T-helper 2 cell treated with Interferon-gamma antibody and Interleukin-4, amounts not matched to agents 100 ng/mL and 5 ng/mL, for 36 hours (primary cell): ENCODE data around the gene ADCK1. TPM values are rescaled to one million over a fixed set of nuclear protein-coding genes. Genes with fewer than 3 reads are reported as not detected.
"Not testable (repeated sequence)": the region's sequence is repeated elsewhere in the genome, so short reads cannot be mapped to it uniquely, and the experiment has no call there.

Source experiments
- intact Hi-C: fragments of 100-400 bp; cut with micrococcal nuclease; formaldehyde crosslinking; loops from one replicate; pipeline ENCODE4 v1.15.1; 2023
- total RNA-seq: library from RNA; stranded (reverse); gene quantifications from 2 replicates; pipeline ENCODE4 v1.2.3, GENCODE V29; 2022

Gene ADCK1, protein sequence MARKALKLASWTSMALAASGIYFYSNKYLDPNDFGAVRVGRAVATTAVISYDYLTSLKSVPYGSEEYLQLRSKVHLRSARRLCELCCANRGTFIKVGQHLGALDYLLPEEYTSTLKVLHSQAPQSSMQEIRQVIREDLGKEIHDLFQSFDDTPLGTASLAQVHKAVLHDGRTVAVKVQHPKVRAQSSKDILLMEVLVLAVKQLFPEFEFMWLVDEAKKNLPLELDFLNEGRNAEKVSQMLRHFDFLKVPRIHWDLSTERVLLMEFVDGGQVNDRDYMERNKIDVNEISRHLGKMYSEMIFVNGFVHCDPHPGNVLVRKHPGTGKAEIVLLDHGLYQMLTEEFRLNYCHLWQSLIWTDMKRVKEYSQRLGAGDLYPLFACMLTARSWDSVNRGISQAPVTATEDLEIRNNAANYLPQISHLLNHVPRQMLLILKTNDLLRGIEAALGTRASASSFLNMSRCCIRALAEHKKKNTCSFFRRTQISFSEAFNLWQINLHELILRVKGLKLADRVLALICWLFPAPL
- 3.7 and 4.5 TPM in 2 replicates for total RNA-seq

DNA sequence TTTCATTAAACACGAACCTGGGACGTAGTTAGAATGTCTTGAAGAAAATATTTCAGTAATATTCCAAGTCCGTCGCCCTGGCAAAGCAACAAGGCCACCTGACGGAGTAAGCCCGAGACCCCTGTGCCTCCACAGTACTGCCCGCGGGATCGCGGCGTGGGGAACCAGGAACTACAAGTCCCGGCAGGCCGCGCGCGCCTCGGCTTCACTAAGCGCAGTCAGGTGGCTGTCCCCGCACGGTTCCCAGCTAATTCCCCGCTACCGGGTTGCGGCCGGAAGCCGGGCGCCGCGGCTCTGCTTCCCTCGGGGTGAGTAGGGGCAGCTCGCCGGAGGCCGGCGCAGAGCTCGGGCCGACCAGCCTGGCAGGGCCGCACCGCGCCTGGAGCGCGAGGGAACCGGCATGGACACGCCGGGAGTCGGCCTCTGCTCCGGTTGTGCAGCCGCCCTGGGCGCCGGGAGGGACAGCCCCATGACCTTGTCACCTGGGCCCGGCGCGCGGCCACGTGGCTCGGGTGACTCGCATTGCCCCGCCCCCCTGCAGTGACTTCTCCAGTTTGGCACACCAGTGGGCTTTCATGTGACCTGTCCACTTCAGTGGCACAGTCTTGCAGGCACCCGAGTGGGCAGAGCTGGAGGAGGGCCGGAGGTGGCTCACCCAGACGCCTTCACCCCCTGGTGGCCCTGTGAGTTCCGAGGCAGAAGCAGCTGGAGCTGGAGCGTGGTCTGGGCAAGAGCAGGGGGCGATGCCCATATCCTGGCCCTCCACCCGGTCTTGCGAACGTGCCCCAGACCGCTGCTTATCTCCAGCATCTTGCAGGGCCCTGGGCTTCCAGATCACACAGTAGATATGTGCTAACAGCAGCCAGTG, at the start of gene ADCK1:
Gene ADCK1, plus strand, starts transcription at position 247 of the 868 bp plus-strand sequence. CDS start 18,870 bp downstream, outside the sequence.
- intact Hi-C loops: loop anchor here (1.0 to 10.0 kb wide), 5 partner anchors 39 to 475 kb away; partner anchors contain the start of genes AHSA1, ALKBH1, GSTZ1 and POMT2

DNA sequence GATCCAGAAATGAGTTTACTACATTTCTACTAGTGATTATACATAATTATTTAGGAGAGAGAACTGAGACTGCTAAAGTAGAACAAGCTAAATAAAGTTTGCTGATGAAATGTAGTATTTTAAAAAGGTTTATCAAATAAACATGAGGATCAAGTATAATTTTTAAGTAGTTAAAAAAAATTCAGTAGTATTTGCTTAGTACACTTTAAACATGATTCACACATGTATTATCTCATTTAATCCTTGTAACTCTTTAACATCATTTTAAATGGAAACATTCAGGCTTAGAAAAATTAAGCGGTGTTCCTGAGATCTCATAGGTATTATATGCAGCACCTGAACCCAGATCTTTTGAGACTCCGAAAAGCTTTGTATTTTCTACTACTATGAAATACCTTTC, 47.6 kb upstream of the ADCK1 start:
- intact Hi-C loops: no loop called here

DNA sequence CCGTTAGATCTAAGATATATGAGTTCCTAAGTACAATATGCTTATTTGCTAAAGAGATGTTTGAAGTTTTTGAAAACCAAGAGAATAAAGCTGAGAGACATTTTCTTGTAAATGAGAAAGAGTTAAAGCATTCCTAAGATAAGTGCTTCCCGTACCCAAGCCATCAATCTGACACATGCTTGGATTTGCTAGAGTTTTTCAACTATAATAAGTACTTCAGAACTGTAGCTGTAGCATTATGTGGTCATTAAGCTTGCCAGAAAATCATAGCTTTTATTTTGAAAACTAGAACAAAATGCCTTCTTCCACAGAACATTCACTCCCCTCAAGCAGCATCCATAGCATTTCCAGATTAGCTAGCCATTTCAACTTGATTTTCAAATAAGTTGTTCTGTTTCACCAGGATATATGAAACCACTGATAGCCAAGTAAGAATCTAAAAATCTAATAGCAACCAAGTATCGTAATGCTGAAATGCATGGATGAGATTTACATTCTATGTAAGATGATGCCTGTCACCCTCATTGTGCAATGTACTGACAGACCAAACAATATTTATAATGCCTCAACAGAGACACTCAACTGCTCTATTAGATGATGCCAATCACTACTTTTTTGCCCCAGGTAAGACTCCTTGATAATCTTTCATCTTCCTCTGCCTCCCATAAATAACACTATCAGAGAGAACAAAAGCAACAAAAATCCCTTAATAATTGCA, 47.0 kb upstream of the ADCK1 start:
- intact Hi-C loops: no loop called here

DNA sequence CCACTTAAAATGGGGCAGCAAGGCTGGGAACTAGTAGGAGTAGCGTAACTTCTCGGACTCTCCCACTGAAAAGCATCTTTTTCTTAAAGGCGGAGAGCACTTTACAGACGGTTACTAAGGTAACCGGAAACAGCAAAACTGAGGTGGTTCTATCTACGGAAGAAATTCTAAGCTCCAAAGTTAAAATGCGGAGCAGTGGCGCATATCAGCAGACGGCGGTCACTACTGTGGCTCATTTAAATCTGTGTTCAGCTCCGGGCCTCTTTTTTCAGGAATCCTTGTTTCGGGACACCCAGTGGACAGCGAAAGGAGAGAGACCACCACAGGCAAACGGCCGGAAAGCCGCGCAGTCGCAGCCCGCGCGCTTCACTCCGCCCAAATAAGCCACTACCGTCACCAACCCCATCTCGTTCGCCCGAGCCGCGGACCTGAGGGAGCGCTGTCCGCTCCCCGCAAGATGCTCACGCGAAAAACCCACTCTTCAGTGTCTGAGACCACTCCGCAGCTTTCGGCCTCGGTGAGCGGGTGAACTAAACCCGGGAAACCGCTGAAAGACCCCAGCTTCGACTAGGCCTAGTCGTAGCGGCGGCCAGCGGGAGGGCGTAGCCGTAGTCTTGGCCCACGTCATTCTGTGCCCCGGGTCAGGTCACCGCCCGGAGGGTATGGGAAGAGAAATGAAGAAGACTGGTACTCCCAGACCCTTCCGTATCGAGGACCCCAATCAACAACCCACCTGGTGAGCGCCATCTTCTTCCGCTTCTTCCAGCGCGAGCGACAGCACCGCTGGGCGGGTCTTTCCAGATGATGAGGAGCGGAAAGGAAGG, 39.3 kb upstream of the ADCK1 start, which contains the start of gene SNW1:
Gene SNW1, minus strand, starts transcription at position 776 of the 824 bp plus-strand sequence. Its CDS starts 29 bp downstream, at position 747.
- intact Hi-C loops: loop anchor here (1.0 to 5.0 kb wide), 8 partner anchors 40 to 1608 kb away; partner anchors contain the start of genes ADCK1, ALKBH1, GPATCH2L and GSTZ1

DNA sequence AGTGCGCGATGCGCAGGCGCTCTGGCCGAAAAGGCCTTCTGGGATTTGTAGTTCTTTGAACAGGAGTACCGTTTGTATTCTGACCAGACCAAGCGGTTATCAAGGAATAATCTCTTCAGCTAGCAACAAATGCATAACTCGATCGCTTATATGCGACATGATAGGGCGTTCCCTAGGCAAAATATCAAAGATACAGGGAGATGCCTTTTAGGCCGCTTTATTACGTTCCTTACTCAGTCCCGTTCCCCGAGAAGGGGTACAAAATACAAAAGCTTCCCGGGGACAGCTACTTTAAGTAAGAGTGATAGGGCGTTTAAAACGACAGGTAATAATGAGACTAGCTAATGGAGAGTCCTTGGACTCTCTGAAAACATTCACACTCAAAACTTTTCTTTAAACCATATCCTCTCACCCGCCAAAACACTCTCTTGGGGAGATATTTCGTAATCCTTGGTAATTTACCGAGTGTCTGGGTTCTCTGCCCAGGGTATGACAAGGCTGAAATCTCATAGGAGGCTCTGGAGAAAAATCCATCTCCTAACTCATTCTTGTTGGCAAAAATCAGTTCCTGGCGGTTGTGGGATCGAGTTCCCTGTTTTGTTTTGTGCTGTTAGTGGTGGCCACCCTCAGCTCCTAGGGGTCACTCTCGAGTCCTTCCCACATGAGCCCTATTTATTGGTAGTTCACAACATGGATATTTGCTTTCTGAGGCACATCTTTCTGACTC, 38.5 kb upstream of the ADCK1 start:
- intact Hi-C loops: loop anchor here (1.0 to 5.0 kb wide), 8 partner anchors 39 to 1609 kb away; partner anchors contain the start of genes ADCK1, ALKBH1, GPATCH2L and GSTZ1

DNA sequence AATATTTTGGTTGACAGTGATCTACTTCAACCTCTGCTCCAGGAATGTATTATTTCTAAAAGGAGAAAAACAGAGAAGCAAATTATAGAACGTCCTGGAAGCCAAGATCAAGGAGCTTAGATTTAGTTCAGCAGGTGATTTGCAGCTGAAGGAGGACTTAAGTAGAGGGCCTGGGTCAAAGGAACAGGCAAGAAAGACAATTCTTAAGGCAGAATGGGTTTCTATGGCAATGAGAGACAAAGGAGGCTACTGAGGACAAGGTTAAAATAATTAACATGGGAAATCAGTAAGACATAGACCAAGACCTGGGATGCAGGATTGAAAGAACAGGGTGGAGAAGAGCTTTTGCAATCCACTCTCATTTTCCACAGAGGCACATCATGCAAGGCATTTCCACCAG, 36.6 kb upstream of the ADCK1 start:
- intact Hi-C loops: loop anchor here (5.0 kb wide), 1 partner anchor 1611 kb away; the partner anchor contains the start of gene GPATCH2L

DNA sequence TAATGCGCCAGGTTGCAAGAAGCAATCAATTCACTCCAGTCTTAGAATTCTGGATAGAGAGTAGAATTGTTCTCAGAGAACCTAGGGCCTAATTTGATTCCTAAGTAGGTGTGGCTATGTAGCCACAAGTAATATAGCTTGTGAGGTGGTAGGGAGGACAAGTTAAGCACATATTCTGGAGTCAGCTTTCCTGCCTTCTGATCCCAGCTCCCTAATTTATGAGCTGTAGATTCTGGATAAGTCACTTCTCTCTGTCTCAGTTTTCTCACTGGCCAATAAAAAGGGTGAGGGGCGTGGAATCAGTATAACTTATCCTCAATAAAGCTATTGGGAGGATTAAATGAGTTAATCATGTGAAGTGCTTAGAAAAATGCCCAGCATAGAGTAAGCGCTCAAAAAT, 35.9 kb upstream of the ADCK1 start:
- intact Hi-C loops: loop anchor here (5.0 kb wide), 1 partner anchor 1612 kb away; the partner anchor contains the start of gene GPATCH2L

DNA sequence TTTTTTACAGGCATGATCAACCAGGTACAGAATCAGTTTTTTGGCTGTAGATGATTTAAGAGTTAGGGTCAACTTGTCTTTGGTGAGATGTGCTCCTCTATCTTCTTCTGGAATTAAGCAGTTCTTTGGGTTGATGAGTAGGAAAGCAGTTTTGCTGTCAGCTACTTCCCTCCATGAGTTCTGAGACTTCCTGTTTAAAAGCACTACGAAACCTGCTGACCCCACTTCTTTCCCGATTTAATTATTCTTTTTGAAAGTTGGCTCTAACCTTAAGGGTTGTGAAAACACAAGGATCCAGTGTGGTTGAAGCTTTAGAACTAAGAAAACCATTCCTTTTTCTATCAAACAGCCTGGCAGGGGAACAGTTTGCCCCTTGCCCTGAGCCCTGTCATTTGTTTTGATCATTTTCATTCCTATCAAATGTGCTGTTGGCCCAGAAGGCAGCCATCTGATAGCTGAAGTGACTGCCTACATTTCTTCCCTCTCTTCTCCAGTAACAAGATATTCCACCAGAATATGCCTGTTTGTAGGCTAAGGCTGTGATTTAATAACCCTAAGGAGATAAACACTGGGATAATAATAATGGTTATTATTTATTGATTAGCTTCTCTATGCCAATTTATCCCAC, 31.4 kb upstream of the ADCK1 start:
- intact Hi-C loops: not testable (repeated sequence)

DNA sequence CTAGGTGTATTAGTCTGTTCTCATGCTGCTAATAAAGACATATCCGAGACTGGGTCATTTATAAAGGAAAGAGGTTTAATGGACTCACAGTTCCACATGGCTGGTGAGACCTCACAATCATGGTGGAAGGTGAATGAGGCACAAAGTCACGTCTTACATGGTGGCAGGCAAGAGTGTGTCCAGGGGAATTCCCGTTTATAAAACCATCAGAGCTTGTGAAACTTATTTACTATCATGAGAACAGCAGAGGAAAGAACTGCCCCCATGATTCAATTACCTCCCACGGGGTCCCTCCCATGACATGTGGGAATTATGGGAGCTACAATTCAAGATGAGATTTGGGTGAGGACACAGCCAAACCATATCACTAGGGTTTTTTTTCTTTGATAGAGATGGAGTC, 25.9 kb upstream of the ADCK1 start:
- intact Hi-C loops: not testable (repeated sequence)

DNA sequence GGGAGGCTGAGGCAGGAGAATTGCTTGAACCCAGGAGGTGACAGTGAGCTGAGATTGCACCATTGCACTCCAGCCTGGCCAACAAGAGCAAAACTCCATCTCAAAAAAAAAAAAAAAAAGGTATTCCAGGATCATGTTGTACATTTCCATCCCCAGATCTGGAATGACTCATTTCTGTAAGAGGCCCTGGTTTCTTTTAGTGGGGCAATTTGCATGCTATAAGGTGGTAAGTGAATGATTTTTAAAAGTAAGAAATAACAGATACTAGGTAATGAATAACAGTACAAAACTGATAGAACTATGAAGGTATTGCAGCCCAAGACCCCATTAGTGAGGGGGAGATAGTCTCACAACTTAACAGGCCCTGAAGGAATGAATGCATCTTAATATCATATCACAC, 17.7 kb upstream of the ADCK1 start:
- intact Hi-C loops: no loop called here

DNA sequence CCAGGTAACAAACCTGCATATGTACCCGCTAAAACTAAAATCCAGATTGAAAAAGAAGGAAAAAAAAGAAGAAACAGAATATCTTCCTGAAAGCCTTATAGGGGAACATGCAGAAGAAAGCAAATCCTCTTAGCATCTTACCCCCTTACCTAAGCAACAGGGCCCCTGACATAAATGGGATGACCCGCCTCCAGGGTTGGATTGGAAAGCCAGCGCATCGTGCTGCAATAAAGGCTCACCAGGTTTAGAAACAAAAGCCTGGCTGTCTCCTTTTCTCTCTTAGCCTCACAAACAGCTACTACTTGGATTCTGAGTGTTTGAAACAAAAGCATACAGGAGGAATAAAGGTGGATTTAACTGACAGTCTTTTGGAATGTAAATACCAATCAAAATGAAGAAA, 13.8 kb upstream of the ADCK1 start:
- intact Hi-C loops: no loop called here

DNA sequence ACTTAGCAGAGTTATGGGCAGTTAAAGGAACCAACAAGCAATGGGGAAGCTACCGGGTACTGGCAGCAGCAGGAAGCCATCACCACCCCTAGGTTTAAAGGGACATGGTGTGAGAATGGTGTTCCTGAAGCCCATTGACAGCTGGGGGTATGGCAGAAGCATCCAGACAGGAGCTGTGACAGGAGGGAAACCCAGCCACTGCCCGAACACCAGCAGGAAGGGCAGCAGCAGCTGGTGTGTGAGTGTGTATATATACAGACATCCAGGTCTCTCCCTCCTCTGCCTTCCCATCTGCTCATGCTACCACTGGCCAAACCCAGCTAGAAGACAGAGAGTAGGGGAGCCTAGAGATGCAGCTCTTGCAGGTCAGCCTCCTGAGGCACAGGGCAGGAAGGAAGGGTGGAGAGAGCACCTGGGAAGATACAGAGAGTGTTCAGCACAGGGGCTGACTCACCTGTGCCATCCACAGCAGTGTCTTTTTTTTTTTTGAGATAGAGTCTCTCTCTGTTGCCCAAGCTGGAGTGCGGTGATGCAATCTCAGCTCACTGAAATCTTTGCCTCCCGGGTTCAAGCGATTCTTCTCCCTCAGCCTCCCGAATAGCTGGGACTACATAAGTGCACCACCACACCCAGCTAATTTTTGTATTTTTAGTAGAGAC, 9.2 kb upstream of the ADCK1 start:
- intact Hi-C loops: no loop called here

DNA sequence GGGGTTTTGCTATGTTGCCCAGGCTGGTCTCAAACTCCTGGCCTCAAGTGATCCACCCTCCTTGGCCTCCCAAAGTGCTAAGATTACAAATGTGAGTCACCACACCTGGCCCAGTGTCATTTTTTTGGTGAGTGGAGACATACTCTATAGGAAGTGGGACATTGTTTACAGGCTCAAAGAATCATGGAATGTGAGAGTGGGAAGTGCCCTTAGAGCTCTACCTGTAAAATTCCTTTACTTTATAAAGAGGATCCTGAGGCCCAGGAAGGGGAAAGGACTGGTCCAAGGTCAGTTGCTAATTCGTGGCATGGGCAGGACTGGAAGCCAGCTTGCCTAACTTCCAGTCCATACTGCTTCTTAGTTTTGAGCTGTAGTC, 8.7 kb upstream of the ADCK1 start:
- intact Hi-C loops: no loop called here

DNA sequence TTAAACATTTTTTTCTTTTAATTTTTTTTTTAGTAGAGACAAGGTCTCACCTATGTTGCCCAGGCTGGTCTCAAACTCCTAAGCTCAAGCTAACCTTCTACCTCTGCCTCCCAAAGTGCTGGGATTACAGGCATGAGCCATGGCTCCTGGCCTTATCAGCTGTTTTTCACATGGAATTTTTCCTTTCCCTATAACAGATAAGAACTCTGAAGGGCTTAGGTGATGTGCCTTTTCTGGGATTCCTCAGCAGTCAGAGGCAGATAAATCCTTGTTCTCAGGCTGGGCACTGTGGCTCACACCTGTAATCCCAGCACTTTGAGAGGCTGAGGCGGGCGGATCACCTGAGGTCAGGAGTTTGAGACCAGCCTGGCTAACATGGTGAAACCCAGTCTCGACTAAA, 6.7 kb upstream of the ADCK1 start:
- intact Hi-C loops: not testable (repeated sequence)

DNA sequence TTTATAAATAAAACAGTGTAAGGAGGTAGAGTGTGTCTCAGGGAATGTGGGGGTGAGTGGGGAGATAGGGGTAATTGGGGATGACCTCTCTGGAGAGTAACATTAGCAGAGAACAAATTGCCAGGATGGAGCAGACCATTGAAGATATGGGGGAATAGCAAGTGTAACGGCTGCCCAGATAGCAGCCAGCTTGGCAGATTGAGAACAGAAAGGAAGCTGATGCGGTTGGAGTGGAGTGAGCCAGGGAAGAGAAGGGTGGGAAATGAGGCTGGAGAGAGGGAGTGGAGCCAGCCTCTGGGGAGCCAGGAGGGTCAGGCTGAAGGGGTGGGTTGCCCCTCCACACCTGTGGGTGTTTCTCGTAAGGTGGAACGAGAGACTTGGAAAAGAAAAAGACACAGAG, 5.6 kb upstream of the ADCK1 start:
- intact Hi-C loops: no loop called here

DNA sequence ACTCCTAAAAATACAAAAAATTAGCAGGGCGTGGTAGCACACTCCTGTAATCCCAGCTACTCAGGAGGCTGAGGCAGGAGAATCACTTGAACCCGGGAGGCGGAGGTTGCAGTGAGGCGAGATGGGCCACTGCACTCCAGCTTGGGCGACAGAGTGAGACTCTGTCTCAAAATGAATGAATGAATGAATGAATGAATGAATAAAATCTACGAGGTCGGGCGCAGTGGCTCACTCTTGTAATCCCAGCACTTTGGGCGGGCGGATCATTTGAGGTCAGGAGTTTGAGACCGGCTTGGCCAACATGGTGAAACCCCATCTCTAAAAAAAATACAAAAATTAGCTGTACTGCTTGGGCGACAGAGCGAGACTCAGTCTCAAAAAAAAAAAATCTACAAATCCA, 453 bp upstream of the ADCK1 start:
- intact Hi-C loops: not testable (repeated sequence)

DNA sequence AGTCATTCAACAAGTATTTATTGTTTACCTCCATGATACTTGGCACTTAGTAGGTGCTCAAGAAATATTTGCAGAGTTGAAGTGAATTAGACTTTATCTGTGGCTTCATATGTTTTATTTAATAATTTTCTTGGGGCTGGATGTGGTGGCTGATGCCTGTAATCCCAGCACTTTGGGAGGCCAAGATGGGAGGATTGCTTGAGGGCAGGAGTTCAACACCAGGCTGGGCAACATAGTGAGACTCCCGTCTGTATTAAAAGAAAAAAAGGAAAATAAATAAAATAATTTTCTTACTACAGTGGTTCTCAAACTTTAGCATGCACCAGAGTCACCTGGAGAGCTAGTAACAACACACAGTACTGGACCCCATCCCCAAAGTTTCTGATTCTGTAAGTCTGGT, 905 bp downstream of the ADCK1 start:
- intact Hi-C loops: loop anchor here (1.0 to 10.0 kb wide), 5 partner anchors 40 to 476 kb away; partner anchors contain the start of genes AHSA1, ALKBH1, GSTZ1 and POMT2

DNA sequence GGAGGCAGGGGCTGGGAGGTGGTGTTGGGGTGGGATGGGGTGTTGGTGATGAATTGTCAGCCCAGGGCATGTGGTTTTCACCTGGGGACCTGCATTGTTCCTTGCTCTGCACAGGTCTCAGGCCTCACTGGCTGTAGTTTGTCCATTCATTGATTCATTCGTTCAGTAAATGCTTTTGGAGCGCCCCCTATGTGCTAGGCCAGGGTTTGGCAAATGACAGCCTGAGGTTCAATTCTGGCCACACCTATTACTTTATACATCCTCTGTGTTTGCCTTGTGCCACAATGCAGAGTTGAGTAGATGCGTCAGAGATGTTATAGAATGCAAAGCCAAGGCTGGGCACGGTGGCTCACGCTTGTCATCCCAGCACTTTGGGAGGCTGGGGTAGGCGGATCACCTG, 4.7 kb downstream of the ADCK1 start:
- intact Hi-C loops: loop anchor here (10.0 kb wide), 1 partner anchor 480 kb away; the partner anchor contains the start of genes GSTZ1 and POMT2
